A549 (cell line): ENCODE results near the gene ADGRA3. TPM values are rescaled to one million over a fixed set of nuclear protein-coding genes. Genes with fewer than 3 reads are reported as not detected.

Source experiments
- ATAC-seq, 2 experiments: fragments of 200-7000 bp in 1 of 2; fragments of >200 bp in 1 of 2; cut with Nextera tagmentation in 1 of 2; cut with Tn5 transposase in 1 of 2; 3 replicates each; pipeline versions ENCODE4 v1.8.0 to v1.9.1; 2018 to 2020; ENCODE audit warnings: mild to moderate bottlenecking in 1 of 2, moderate library complexity in 1 of 2
- CTCF ChIA-PET: fragments of 300-600 bp; sonication (Branson Sonifier 250); formaldehyde crosslinking; extraction: SDS; loops from one replicate; lab custom pipeline; 2021; ENCODE audit warnings: antibody characterized with exemption, inconsistent platforms; lab: Yijun Ruan, JAX
- POLR2A ChIA-PET: fragments of 350-600 bp; formaldehyde crosslinking; extraction: SDS; loops from one replicate; lab custom pipeline; 2021; ENCODE audit warnings: antibody characterized with exemption, inconsistent platforms; lab: Yijun Ruan, JAX
- DNase-seq, 2 experiments: peaks; one replicate each; pipeline versions ENCODE4 v3.0.0 to v3.0.0-alpha.2; 2011 to 2016; ENCODE audit warnings: low read depth in 1 of 2, low spot score in 1 of 2
- FAIRE-seq: peaks from 2 replicates; lab custom pipeline; 2011; peaks lifted over from hg19 to GRCh38; lab: Jason Lieb, UNC
- H3K27ac ChIP-seq, 2 experiments: fragments of >200 bp; sonication (Bioruptor Twin); formaldehyde crosslinking; 3 replicates each; pipeline ENCODE4 v1.5.1; 2016 to 2017
- H3K4me1 ChIP-seq: fragments of >200 bp; sonication (Bioruptor Twin); formaldehyde crosslinking; 3 replicates; pipeline ENCODE4 v1.6.1; 2016
- H3K4me2 ChIP-seq: fragments of >200 bp; sonication (Bioruptor Twin); formaldehyde crosslinking; 3 replicates; pipeline ENCODE4 v1.6.1; 2016
- H3K4me3 ChIP-seq: fragments of >200 bp; sonication (Bioruptor Twin); formaldehyde crosslinking; 3 replicates; pipeline ENCODE4 v1.5.1; 2016
- H3K9me3 ChIP-seq: fragments of >200 bp; sonication (Bioruptor Twin); formaldehyde crosslinking; 3 replicates; pipeline ENCODE4 v1.6.1; 2016
- BCL3 ChIP-seq: fragments of >200 bp; sonication (Bioruptor Twin); formaldehyde crosslinking; IDR thresholded peaks from 3 replicates; pipeline ENCODE4 v1.6.1; 2016
- BHLHE40 ChIP-seq: IDR thresholded peaks from 2 replicates; pipeline ENCODE4 v1.6.1; 2012; ENCODE audit warnings: low read depth, low read length, inconsistent platforms
- CBX2 ChIP-seq: fragments of 200-600 bp; sonication (generic); IDR thresholded peaks from 2 replicates; pipeline ENCODE4 v1.6.1; 2016; ENCODE audit warnings: low read depth, mild to moderate bottlenecking, borderline replicate concordance
- CHD2 ChIP-seq: fragments of 150-350 bp; IDR thresholded peaks from 2 replicates; pipeline ENCODE4 v1.6.1; 2014; ENCODE audit warnings: low read length; ENCODE audit not compliant: partially characterized antibody
- EHMT2 ChIP-seq: fragments of 200-600 bp; sonication (generic); IDR thresholded peaks from 2 replicates; pipeline ENCODE4 v1.6.1; 2016; ENCODE audit warnings: antibody characterized with exemption, low read depth, mild to moderate bottlenecking, moderate library complexity
- FOSL2 ChIP-seq, 2 experiments: fragments of 450-650 bp in 1 of 2; fragments of >200 bp in 1 of 2; sonication (Bioruptor Twin) in 1 of 2; formaldehyde crosslinking; IDR thresholded peaks; 2 replicates each; pipeline versions ENCODE4 v1.5.0 to v1.6.1; 2016 to 2020; ENCODE audit warnings: mild to moderate bottlenecking in 1 of 2, moderate library complexity in 1 of 2
- GATA3 ChIP-seq: IDR thresholded peaks from 2 replicates; pipeline ENCODE4 v1.6.1; 2012; ENCODE audit warnings: borderline replicate concordance
- HES2 ChIP-seq: fragments of >200 bp; sonication (Bioruptor Twin); formaldehyde crosslinking; IDR thresholded peaks from 2 replicates; pipeline ENCODE4 v1.6.1; 2016
- HOXA7 ChIP-seq: fragments of 250-450 bp; sonication (Bioruptor Pico); IDR thresholded peaks from 2 replicates; pipeline ENCODE4 v1.5.0; 2020; ENCODE audit warnings: mild to moderate bottlenecking, moderate library complexity
- HOXB13 ChIP-seq: fragments of 250-450 bp; sonication (Bioruptor Pico); IDR thresholded peaks from 2 replicates; pipeline ENCODE4 v1.5.0; 2020; ENCODE audit warnings: low read depth, mild to moderate bottlenecking, moderate library complexity
- MAFK ChIP-seq: fragments of 450-650 bp; IDR thresholded peaks from 2 replicates; pipeline ENCODE4 v1.6.1; 2014; ENCODE audit not compliant: partially characterized antibody
- MAZ ChIP-seq: fragments of 150-350 bp; IDR thresholded peaks from 2 replicates; pipeline ENCODE4 v1.6.1; 2014; ENCODE audit warnings: antibody characterized with exemption, low read depth, low read length, borderline replicate concordance
- NFE2L2 ChIP-seq: fragments of 150-350 bp; conservative IDR thresholded peaks from 2 replicates; pipeline ENCODE4 v1.6.1; 2014; ENCODE audit warnings: low read length
- PHF8 ChIP-seq: fragments of 200-600 bp; sonication (generic); IDR thresholded peaks from 2 replicates; pipeline ENCODE4 v1.6.1; 2016; ENCODE audit warnings: low read depth, mild to moderate bottlenecking, antibody characterized with exemption, moderate library complexity, borderline replicate concordance
- POLR2AphosphoS2 ChIP-seq: conservative IDR thresholded peaks from 2 replicates; pipeline ENCODE4 v1.6.1; 2012; ENCODE audit warnings: low read length, improper control_type of control experiment, inconsistent platforms
- RAD21 ChIP-seq, 2 experiments: fragments of >200 bp in 1 of 2; sonication (Bioruptor Twin) in 1 of 2; formaldehyde crosslinking in 1 of 2; IDR thresholded peaks in 1 of 2; conservative IDR thresholded peaks in 1 of 2; 2 replicates in 1 of 2; 3 replicates in 1 of 2; pipeline ENCODE4 v1.6.1; 2012 to 2018; ENCODE audit warnings: inconsistent platforms in 1 of 2
- RFX5 ChIP-seq: fragments of 450-650 bp; IDR thresholded peaks from 2 replicates; pipeline ENCODE4 v1.7.1; 2014; ENCODE audit warnings: antibody characterized with exemption, mild to moderate bottlenecking, moderate library complexity
- SMC3 ChIP-seq: fragments of >200 bp; sonication (Bioruptor Twin); formaldehyde crosslinking; IDR thresholded peaks from 3 replicates; pipeline ENCODE4 v1.6.1; 2018; ENCODE audit warnings: inconsistent platforms
- SREBF2 ChIP-seq: fragments of 450-650 bp; IDR thresholded peaks from 2 replicates; pipeline ENCODE4 v1.6.1; 2014; ENCODE audit warnings: mild to moderate bottlenecking, moderate library complexity
- TFCP2L1 ChIP-seq: fragments of 250-450 bp; sonication (Bioruptor Pico); IDR thresholded peaks from 2 replicates; pipeline ENCODE4 v1.5.0; 2021; ENCODE audit warnings: mild to moderate bottlenecking
- ZNF302 ChIP-seq: fragments of 250-450 bp; sonication (Bioruptor Pico); IDR thresholded peaks from 2 replicates; pipeline ENCODE4 v1.9.0; 2021; ENCODE audit warnings: inconsistent platforms, mild to moderate bottlenecking, moderate library complexity
- WGBS: methylation state at CpG from one replicate; pipeline ENCODE4 v1.1.6; 2017; ENCODE audit errors: missing lambda C conversion rate; 5-methylcytosine and 5-hydroxymethylcytosine counted together
- polyA plus RNA-seq, 4 experiments: library from polyadenylated mRNA; depleted of rRNA in 3 of 4; stranded (reverse); fragments of >200 nt; fragmentation: RNase III in 1 of 4; extraction: RNeasy Plus Mini Kit Qiagen cat#74134 plus additional on column Dnase treatment in 1 of 4; gene quantifications; 2 replicates in 3 of 4; 3 replicates in 1 of 4; pipeline ENCODE4 v1.2.3, GENCODE V29; 2011 to 2017
- TF ChIP-seq, protein P1 (sequence below): IDR thresholded peaks from 2 replicates; pipeline ENCODE4 v1.6.1; 2012

ADGRA3 gene
- polyA plus RNA-seq, 2 of the 4 experiments (the other 2 are of a cell fraction), result 18.2 to 20.0 TPM

GRCh38 chr4:22514481-22514880 is 1.4 kb downstream of the ADGRA3 start:
- Histone ChIP-seq H3K27ac (peak overlapping the region; percentile 92 to 99), H3K4me3 (peak overlapping the region; percentile 71), H3K4me2 (peak overlapping the region; percentile 91), H3K9me3 (no peaks in the 10 kb centered on the region), H3K4me1 (peaks cover 15% of the 10 kb centered on the region; the same call in 2 of the 3 replicates)
- ChIA-PET POLR2A (interaction anchor here (0.8 to 1.9 kb wide), 2 partner anchors 8 to 12 kb away, joined by 3 to 14 read pairs; no protein-coding TSS in a partner anchor), CTCF (no interaction called here)
- FAIRE-seq, result no peak
- ATAC-seq, result no peak
- WGBS, result 1% methylated on average over 8 of the region's 8 CpGs
- no peak for DNase-seq
- no peak for TF ChIP-seq EHMT2

DNA sequence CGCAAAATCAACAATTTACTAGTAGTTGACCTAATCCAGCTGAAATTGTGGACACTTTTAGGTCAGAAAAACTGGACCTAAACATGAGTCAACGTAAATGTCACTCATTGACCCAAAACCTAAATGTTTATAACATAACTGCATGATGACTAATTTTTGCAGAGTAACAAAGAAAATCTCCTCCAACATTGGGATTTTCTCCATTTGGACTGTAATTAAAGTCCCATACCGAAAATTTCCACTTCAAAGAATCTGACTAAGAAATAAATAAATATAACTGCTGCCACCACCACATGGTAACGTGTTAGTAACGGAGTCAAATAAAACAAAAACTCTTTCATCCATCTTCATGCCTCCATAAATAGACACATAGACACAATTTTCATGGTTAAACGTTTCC is 1.9 kb downstream of the ADGRA3 start:
- CTCF ChIA-PET, result no interaction called here
- FAIRE-seq, result no peak

DNA sequence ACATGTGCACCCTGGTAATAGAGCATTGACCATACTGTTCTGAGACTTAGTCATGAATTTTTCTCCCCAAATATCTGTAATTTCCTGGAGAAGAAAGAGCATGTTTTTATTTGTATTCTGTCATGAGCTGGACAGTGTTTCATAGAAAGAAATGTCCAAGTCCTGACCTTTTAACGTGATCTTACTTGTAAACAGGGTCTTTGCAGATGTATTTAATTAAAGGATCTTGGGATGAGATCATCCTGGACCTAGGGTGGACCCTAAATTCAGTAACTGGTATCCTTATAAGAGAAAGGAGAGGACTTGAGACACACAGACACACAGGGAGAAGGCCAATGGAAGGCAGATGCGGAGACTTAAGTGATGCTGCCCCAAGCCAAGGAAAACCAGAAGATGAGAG is 3.6 kb downstream of the ADGRA3 start:
- ChIA-PET CTCF (no interaction called here), POLR2A (no interaction called here)
- Histone ChIP-seq H3K4me1 (peaks cover 18% of the 10 kb centered on the region; the same call in 2 of the 3 replicates), H3K4me3 (no peak overlapping the region), H3K9me3 (no peaks in the 10 kb centered on the region), H3K4me2 (no peak overlapping the region), H3K27ac (no peak overlapping the region)
- TF ChIP-seq HOXA7 (CRISPR knock-in tag) (no peak), POLR2AphosphoS2 (no peak), SREBF2 (no peak), MAZ (no peak), CHD2 (no peak), SMC3 (no peak), TFCP2L1 (no peak), RFX5 (no peak), MAFK (no peak), FOSL2 (IDR thresholded peaks at IDR 0.05) (no peak), FOSL2 (CRISPR knock-in tag; IDR thresholded peaks at IDR 0.05) (no peak), HES2 (no peak), RAD21 (conservative IDR thresholded peaks at IDR 0.05 in 1 of 2, IDR thresholded peaks at IDR 0.05 in 1 of 2) (no peak), GATA3 (no peak), HOXB13 (CRISPR knock-in tag) (no peak), BHLHE40 (no peak), ZNF302 (no peak), CBX2 (no peak), NFE2L2 (no peak), PHF8 (no peak)
- TF ChIP-seq, protein P1, sequence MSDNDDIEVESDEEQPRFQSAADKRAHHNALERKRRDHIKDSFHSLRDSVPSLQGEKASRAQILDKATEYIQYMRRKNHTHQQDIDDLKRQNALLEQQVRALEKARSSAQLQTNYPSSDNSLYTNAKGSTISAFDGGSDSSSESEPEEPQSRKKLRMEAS, result no peak
- no peak for ATAC-seq
- DNase-seq, result no peak
- 80% methylated on average over 2 of the region's 2 CpGs for WGBS
- no peak for FAIRE-seq

More for the DNA sequence above, 1.9 kb downstream of the ADGRA3 start:
- peak overlapping the region; percentile 71 for H3K4me3 ChIP-seq
- 15% methylated on average over 6 of the region's 6 CpGs for WGBS
- no peak for TF ChIP-seq BCL3
- TF ChIP-seq FOSL2 (IDR thresholded peaks at IDR 0.05), result no peak
- peak; percentile 43; the same call in 1 of the 2 replicates for TF ChIP-seq FOSL2 (CRISPR knock-in tag; IDR thresholded peaks at IDR 0.05)
- TF ChIP-seq, all 56 proteins: peak for 1
- peaks cover 15% of the 10 kb centered on the region; the same call in 2 of the 3 replicates for H3K4me1 ChIP-seq
- POLR2A ChIA-PET, result no interaction called here
- no peak for ATAC-seq
- no peaks in the 10 kb centered on the region for H3K9me3 ChIP-seq
- peak overlapping the region in 1 of 2 experiments; percentile 99; a peak in 2 of 6 replicates for H3K27ac ChIP-seq
- H3K4me2 ChIP-seq, result peak overlapping the region; percentile 91
- peak; percentile 5 to 6 for DNase-seq
